ENCODE measurements around the gene PHLPP1.

PHLPP1 gene

DNA sequence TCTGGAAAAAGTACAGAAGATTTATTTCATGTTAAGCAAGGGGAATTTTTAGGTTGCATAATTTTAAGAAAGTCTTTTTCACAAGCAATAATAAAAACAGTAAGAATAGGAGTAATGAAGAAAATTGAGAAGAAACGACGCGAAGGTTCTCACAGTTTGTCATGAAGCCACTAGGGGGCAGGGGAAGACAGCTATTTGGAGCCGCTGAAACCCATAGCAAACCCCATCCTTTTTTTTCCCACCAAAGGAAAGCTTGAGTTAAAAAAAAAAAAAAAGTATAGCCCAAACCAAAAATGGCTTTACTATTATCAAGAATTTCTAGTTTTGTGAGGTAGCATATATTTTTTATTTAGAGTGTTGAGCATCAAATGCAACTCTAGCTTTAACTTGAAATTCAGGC is 300.9 kb downstream of the PHLPP1 start:
- DNase-seq (ENCODE audit: low spot score), result peak; percentile 40

DNA sequence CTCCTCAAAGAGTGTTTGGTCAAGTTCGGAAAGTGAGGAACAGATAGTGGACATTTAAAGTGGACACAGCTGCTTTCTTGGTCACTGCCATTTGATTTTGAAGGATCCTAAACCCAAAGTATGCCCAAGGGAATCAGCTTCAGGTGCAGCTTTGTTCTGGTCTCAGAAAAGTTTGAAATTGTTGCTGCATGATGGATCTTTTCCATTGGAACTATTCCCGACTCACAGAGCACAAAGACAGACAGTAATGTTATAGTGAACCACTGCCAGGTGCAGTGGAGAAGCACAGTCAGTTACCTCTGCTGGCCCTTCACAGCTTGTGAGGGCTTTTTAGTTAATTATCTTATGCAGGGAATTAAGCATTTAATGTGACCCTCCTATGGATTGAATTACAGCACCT is 301.7 kb downstream of the PHLPP1 start:
- no peak for DNase-seq (ENCODE audit: low spot score)

DNA sequence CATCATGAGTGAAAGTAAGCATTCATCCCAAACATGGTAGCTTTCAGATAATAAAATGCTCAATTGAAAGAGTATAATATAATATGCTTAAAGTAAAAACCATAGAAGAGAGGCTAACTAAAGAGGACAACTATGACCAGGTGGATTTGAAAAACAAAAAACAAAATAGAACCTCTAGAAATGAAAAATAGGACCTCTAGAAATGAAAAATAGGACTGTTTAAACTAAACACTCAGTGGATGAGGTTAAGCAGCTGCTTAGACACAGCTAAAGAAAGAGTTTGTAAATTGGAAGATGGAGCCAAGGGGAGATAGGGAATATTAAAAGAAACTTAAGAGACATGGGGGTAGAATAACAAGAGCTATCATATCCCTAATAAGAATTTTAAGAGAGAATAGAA is 302.6 kb downstream of the PHLPP1 start:
- no peak for DNase-seq (ENCODE audit: low spot score)

DNA sequence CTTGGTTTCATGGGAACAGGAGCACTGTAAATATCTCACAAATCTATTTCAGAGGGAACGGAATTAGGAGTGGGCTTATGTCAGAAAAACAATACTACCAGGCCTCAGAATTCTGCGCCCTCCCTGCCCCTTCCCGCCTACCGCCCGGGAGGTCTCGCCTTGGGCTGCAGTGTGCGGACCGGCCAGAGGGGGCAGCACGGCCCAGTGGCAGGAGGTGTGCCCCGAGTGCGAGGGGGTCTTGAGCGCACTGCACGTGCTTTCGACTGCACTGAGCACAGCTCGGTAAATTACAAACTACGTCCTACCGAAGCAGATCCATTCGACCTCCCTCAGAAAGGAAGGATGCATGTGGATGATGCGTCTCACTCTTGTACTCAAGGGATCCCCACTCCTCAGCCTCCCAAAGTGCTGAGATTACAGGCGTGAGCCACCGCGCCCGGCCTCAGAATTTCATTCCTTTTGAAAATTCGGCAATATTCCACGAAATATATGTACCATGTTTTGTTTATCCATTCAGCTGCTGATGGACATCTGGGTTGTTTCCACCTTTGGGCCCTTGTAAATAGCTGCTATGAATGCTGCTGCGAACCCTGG is 307.2 kb downstream of the PHLPP1 start:
- no peak for DNase-seq (ENCODE audit: low spot score)

DNA sequence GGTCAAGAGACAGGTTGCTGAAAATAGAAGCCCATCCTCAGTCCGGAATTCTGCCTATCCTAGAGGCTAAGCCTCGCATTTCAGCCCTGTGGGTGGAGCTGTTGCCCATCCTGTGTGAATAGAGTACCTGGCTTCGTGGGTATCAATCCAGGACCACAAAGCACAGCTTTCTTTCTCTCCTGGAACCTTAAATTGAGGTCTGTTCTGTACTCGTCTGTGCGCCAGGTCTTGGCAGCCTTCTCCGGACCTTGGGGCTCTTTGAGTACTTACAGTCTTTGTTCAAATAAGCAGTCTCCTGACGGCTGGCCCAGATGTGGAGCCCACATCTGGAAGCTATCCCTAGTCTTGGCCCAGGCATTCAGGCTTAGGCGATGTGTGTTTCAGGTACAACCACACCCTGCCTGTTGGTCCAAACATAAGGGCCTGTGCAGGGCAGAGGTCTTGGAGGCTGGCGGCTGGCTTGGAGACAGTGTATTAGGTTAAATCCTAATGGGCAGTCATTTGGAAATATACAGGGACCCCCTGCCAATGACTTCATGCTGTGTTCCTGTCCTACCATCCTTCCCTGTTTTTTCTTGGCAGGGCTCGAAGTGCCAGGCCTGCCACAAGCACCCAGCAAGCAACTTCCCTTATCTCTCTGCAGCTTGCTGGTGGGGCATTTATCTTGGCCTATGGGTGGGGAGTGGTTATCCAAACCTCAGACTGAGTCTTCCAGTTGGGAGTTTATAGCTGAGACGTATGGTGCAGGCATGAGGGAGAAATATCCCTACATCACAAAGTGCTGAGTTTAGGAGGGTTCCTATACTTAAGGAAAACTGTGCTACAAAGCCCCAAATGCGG is 310.1 kb downstream of the PHLPP1 start:
- peak; percentile 17 for DNase-seq (ENCODE audit: low spot score)

DNA sequence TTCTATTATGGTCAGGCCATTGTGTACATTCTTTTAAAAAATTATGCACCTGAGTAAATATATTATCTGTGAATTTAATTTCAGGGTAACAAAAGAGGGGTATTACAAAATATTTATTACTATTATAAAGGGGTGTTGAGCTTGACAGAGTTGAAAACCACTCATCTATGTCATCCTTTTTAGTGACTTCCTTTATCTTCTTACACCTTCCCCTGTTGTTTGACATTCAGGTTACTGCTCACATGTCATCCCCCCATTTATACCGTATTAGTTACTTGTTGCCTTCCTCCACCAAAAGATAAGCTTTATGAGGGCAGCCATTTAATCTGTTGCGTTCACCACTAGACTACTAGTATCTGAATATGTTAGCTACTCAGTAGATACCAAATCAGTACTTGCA is 313.0 kb downstream of the PHLPP1 start:
- no peak for DNase-seq (ENCODE audit: low spot score)

Measured in hematopoietic multipotent progenitor cell treated with erythropoietin and hydrocortisone succinate and interleukin-3 and kit ligand, for 17 days (in vitro differentiated cells).